HCT116 (cell line): ENCODE measurements around the gene FBXL4. TPM values are rescaled to one million over a fixed set of nuclear protein-coding genes. Genes with fewer than 3 reads are reported as not detected.

Experiments
- ATAC-seq: fragments of 200-7000 bp; cut with Tn5 transposase; 2 replicates; pipeline ENCODE4 v1.9.1; 2020; ENCODE audit warnings: mild to moderate bottlenecking, moderate library complexity
- BruUV-seq: library from RNA; stranded (reverse); fragments of 400-500 nt; replicated peaks from 2 replicates; lab custom pipeline; 2021; lab: Mats Ljungman, UMichigan
- CTCF ChIA-PET: fragments of 300-600 bp; sonication (Branson Sonifier 250); formaldehyde crosslinking; loops from one replicate; lab custom pipeline; 2021; ENCODE audit warnings: antibody characterized with exemption; lab: Charles Lee
- POLR2A ChIA-PET: fragments of 300-600, 350-600 bp; sonication (Branson Sonifier 250); formaldehyde crosslinking; loops from one replicate; lab custom pipeline; 2021; ENCODE audit warnings: antibody characterized with exemption; lab: Charles Lee
- RAD21 ChIA-PET, 2 experiments: fragments of 300-600 bp; sonication (Branson Sonifier 250); formaldehyde crosslinking; loops; one replicate each; lab custom pipeline; 2023; ENCODE audit warnings: low total read pairs in 2 of 2; ENCODE audit not compliant: uncharacterized antibody in 2 of 2, unreplicated experiment in 2 of 2, low non-redundant PET in 1 of 2; lab: Charles Lee
- DNase-seq: peaks from one replicate; pipeline ENCODE4 v3.0.0-alpha.2; 2010; ENCODE audit warnings: low read depth, low spot score
- H2AFZ ChIP-seq: fragments of 200-600 bp; shearing (Covaris generic), sonication (generic); 2 replicates; pipeline ENCODE4 v1.6.1; 2017; ENCODE audit warnings: low read depth, mixed run types, mixed read lengths, antibody characterized with exemption, low read length; ENCODE audit not compliant: poor library complexity, severe bottlenecking
- H3K27ac ChIP-seq: 2 replicates; pipeline ENCODE4 v1.5.1; 2012; ENCODE audit warnings: low read depth, low read length
- H3K27me3 ChIP-seq: fragments of 200-600 bp; sonication (generic); 2 replicates; pipeline ENCODE4 v1.6.1; 2016; ENCODE audit warnings: mixed run types, low read length, mixed read lengths; ENCODE audit not compliant: insufficient read depth
- H3K36me3 ChIP-seq, 2 experiments: fragments of 200-500 bp in 1 of 2; fragments of 200-600 bp in 1 of 2; sonication (Bioruptor generic) in 1 of 2; sonication (generic) in 1 of 2; 2 replicates each; pipeline versions ENCODE4 v1.5.1 to v1.6.1; 2014 to 2016; ENCODE audit warnings: low read length in 2 of 2, inconsistent platforms in 1 of 2, mixed read lengths in 1 of 2, mixed run types in 1 of 2; ENCODE audit not compliant: insufficient read depth in 2 of 2, control insufficient read depth in 1 of 2
- H3K4me1 ChIP-seq, 2 experiments: fragments of 200-600 bp in 1 of 2; sonication (generic) in 1 of 2; 2 replicates each; pipeline versions ENCODE4 v1.5.1 to v1.6.1; 2012 to 2017; ENCODE audit warnings: low read length in 2 of 2, inconsistent platforms in 1 of 2, mild to moderate bottlenecking in 1 of 2, mixed read lengths in 1 of 2, mixed run types in 1 of 2, moderate library complexity in 1 of 2; ENCODE audit not compliant: insufficient read depth in 2 of 2, control insufficient read depth in 1 of 2
- H3K4me2 ChIP-seq: fragments of 200-600 bp; sonication (generic); 2 replicates; pipeline ENCODE4 v1.6.1; 2017; ENCODE audit warnings: mixed run types, low read length, mixed read lengths
- H3K4me3 ChIP-seq, 2 experiments: fragments of 200-600 bp in 1 of 2; sonication (generic) in 1 of 2; replicated peaks in 1 of 2; 2 replicates each; pipeline ENCODE4 v1.5.1; 2011 to 2016; ENCODE audit warnings: low read length in 2 of 2, control low read depth in 1 of 2, low read depth in 1 of 2, mild to moderate bottlenecking in 1 of 2, mixed read lengths in 1 of 2, mixed run types in 1 of 2
- H3K79me2 ChIP-seq: fragments of 200-600 bp; sonication (generic); 2 replicates; pipeline ENCODE4 v1.6.1; 2017; ENCODE audit warnings: mild to moderate bottlenecking, mixed run types, low read length, moderate library complexity, mixed read lengths; ENCODE audit not compliant: insufficient read depth
- H3K9ac ChIP-seq: fragments of 200-600 bp; sonication (generic); 2 replicates; pipeline ENCODE4 v1.6.1; 2016; ENCODE audit warnings: low read length, mixed read lengths
- H3K9me2 ChIP-seq: fragments of 200-600 bp; sonication (generic), shearing (Covaris generic); 2 replicates; pipeline ENCODE4 v1.6.1; 2017; ENCODE audit warnings: mixed run types, mild to moderate bottlenecking, moderate library complexity; ENCODE audit not compliant: insufficient read depth
- H3K9me3 ChIP-seq, 2 experiments: fragments of 200-500 bp in 1 of 2; fragments of 200-600 bp in 1 of 2; sonication (Bioruptor generic) in 1 of 2; sonication (generic) in 1 of 2; 2 replicates each; pipeline ENCODE4 v1.6.1; 2014 to 2017; ENCODE audit warnings: low read length in 2 of 2, mixed read lengths in 2 of 2, inconsistent platforms in 1 of 2, low read depth in 1 of 2, mild to moderate bottlenecking in 1 of 2, mixed run types in 1 of 2, moderate library complexity in 1 of 2; ENCODE audit not compliant: control insufficient read depth in 1 of 2, insufficient read depth in 1 of 2
- H4K20me1 ChIP-seq: fragments of 200-600 bp; sonication (generic), shearing (Covaris generic); 2 replicates; pipeline ENCODE4 v1.6.1; 2017; ENCODE audit warnings: mixed run types, mild to moderate bottlenecking, moderate library complexity; ENCODE audit not compliant: insufficient read depth
- CBX3 ChIP-seq: IDR thresholded peaks from 2 replicates; pipeline ENCODE4 v1.6.1; 2012; ENCODE audit warnings: low read depth
- CEBPB ChIP-seq: IDR thresholded peaks from 2 replicates; pipeline ENCODE4 v1.6.1; 2012; ENCODE audit warnings: low read depth
- CTCF ChIP-seq, 3 experiments: fragments of 200-600 bp in 1 of 3; sonication (generic) in 1 of 3; IDR thresholded peaks in 2 of 3; conservative IDR thresholded peaks in 1 of 3; 2 replicates each; pipeline ENCODE4 v1.5.1; 2012 to 2017; ENCODE audit warnings: low read depth in 2 of 3, low read length in 2 of 3, antibody characterized with exemption in 1 of 3, borderline replicate concordance in 1 of 3, control low read depth in 1 of 3, mild to moderate bottlenecking in 1 of 3, mixed read lengths in 1 of 3, mixed run types in 1 of 3, moderate library complexity in 1 of 3; ENCODE audit not compliant: insufficient read depth in 1 of 3
- ELF1 ChIP-seq: IDR thresholded peaks from 2 replicates; pipeline ENCODE4 v1.6.1; 2012; ENCODE audit warnings: low read depth, borderline replicate concordance
- EZH2 ChIP-seq: fragments of 200-600 bp; sonication (generic); IDR thresholded peaks from 2 replicates; pipeline ENCODE4 v1.6.1; 2017; ENCODE audit warnings: antibody characterized with exemption, mixed run types
- JUND ChIP-seq: IDR thresholded peaks from 2 replicates; pipeline ENCODE4 v1.6.1; 2012
- POLR2AphosphoS5 ChIP-seq: IDR thresholded peaks from 2 replicates; pipeline ENCODE4 v1.6.1; 2011; ENCODE audit warnings: mild to moderate bottlenecking, low read depth, low read length, moderate library complexity
- RAD21 ChIP-seq: IDR thresholded peaks from 2 replicates; pipeline ENCODE4 v1.6.1; 2012; ENCODE audit warnings: low read depth, mild to moderate bottlenecking
- REST ChIP-seq: IDR thresholded peaks from 2 replicates; pipeline ENCODE4 v1.6.1; 2012; ENCODE audit warnings: low read depth
- SP1 ChIP-seq: IDR thresholded peaks from 2 replicates; pipeline ENCODE4 v1.6.1; 2012; ENCODE audit warnings: low read depth
- SRF ChIP-seq: IDR thresholded peaks from 2 replicates; pipeline ENCODE4 v1.6.1; 2012; ENCODE audit warnings: low read depth
- TCF7L2 ChIP-seq: IDR thresholded peaks from 2 replicates; pipeline ENCODE4 v1.7.0; 2011; ENCODE audit warnings: borderline replicate concordance, inconsistent platforms; ENCODE audit not compliant: insufficient read depth, insufficient read length; ENCODE audit errors: extremely low read depth
- YY1 ChIP-seq: IDR thresholded peaks from 2 replicates; pipeline ENCODE4 v1.6.1; 2011; ENCODE audit warnings: low read length, low read depth, moderate library complexity, mild to moderate bottlenecking; ENCODE audit not compliant: insufficient replicate concordance; ENCODE audit errors: extremely low read depth
- ZBTB33 ChIP-seq: IDR thresholded peaks from 2 replicates; pipeline ENCODE4 v1.6.1; 2011; ENCODE audit warnings: mild to moderate bottlenecking, low read length, moderate library complexity; ENCODE audit not compliant: insufficient replicate concordance; ENCODE audit errors: extremely low read depth
- ZFX ChIP-seq: fragments of 450-650 bp; IDR thresholded peaks from 2 replicates; pipeline ENCODE4 v1.6.1; 2017
- ZNF274 ChIP-seq: fragments of 200-500 bp; sonication (Bioruptor generic); IDR thresholded peaks from 2 replicates; pipeline ENCODE4 v1.6.1; 2014; ENCODE audit warnings: mild to moderate bottlenecking, low read depth, low read length, inconsistent platforms
- intact Hi-C: fragments of 100-400 bp; cut with micrococcal nuclease; formaldehyde crosslinking; loops from 2 replicates; pipeline ENCODE4 v1.10.0; 2022
- total RNA-seq: library from RNA; stranded (reverse); gene quantifications from one replicate; pipeline ENCODE4 v1.2.1, GENCODE V29; 2021; ENCODE audit not compliant: unreplicated experiment
- TF ChIP-seq, protein P1 (sequence below): IDR thresholded peaks from 2 replicates; pipeline ENCODE4 v1.6.1; 2012

The FBXL4 gene
- total RNA-seq, 1 experiment from 2014 or later = 15.7 TPM

GRCh38 chr6:98932381-98932780, 15.4 kb downstream of the FBXL4 start:
- no peaks in the 10 kb centered on the region; the same call in 1 of the 2 replicates for H4K20me1 ChIP-seq
- no peaks in the 10 kb centered on the region for H3K27me3 ChIP-seq
- H2AFZ ChIP-seq = no peak overlapping the region
- no TSS peak for BruUV-seq
- intact Hi-C loops = no loop called here
- ChIA-PET RAD21 (no interaction called here), POLR2A (no interaction called here), CTCF (no interaction called here)
- ATAC-seq (no peak), DNase-seq (no peak)
- H3K9me3 ChIP-seq = no peaks in the 10 kb centered on the region
- no peaks in the 10 kb centered on the region for H3K4me1 ChIP-seq
- 0 out of 4 replicates have a peak, but pooled peaks cover 0 to 3% of the 10 kb centered on the region in 2 experiments for H3K36me3 ChIP-seq
- H3K27ac ChIP-seq = no peak overlapping the region
- no peak for TF ChIP-seq SRF
- no peak for TF ChIP-seq EZH2
- TF ChIP-seq REST = no peak
- no peak for TF ChIP-seq JUND
- TF ChIP-seq CTCF (IDR thresholded peaks at IDR 0.05 in 2 of 3, conservative IDR thresholded peaks at IDR 0.05 in 1 of 3; ENCODE audit: borderline replicate concordance in 1 of 3, insufficient read depth in 1 of 3, low read depth in 2 of 3, low read length in 2 of 3) = no peak
- TF ChIP-seq TCF7L2 = no peak
- TF ChIP-seq, protein P1, sequence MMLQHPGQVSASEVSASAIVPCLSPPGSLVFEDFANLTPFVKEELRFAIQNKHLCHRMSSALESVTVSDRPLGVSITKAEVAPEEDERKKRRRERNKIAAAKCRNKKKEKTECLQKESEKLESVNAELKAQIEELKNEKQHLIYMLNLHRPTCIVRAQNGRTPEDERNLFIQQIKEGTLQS = no peak
- no peak for TF ChIP-seq YY1
- no peak for TF ChIP-seq POLR2AphosphoS5
- no peak for TF ChIP-seq ZFX
- TF ChIP-seq ZBTB33 = no peak
- TF ChIP-seq RAD21 = no peak
- TF ChIP-seq CEBPB = no peak
- no peak for TF ChIP-seq ZNF274
- no peak for TF ChIP-seq ELF1
- no peak for TF ChIP-seq CBX3
- no peak for TF ChIP-seq SP1
- H3K4me2 ChIP-seq = no peak overlapping the region
- no peak overlapping the region for H3K4me3 ChIP-seq
- no peaks in the 10 kb centered on the region for H3K9me2 ChIP-seq
- H3K79me2 ChIP-seq = peaks cover 53% of the 10 kb centered on the region
- H3K9ac ChIP-seq = no peak overlapping the region
